ENCODE results near the gene OR2T2.
A peak's percentile ranks its signal among the peaks of the same experiment; 100 is the strongest.
"Not testable (repeated sequence)": the region's sequence is repeated elsewhere in the genome, so short reads cannot be mapped to it uniquely, and the experiment has no call there.

OR2T2 gene, protein sequence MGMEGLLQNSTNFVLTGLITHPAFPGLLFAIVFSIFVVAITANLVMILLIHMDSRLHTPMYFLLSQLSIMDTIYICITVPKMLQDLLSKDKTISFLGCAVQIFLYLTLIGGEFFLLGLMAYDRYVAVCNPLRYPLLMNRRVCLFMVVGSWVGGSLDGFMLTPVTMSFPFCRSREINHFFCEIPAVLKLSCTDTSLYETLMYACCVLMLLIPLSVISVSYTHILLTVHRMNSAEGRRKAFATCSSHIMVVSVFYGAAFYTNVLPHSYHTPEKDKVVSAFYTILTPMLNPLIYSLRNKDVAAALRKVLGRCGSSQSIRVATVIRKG

DNA sequence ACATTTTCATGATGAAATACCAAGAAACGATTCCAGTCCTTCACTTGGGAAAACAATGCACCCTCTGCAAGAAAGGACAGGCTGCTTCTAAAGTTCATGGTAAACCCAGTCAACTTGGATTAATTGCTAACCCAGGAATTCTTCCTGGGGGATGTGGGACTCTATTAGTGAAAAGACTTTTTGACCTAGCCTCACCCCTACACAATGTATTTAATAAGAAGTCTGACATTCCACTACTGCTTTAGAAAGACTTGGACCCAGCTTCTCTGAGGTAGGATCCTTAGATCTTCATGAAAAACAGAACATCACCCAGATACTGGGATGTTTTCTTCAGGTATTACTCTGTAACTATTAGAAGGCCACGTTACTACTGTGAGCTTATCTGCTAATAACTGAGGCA lies at the start of gene OR2T2:
OR2T2 (plus strand) TSS at position 239 of the 400 bp plus-strand sequence. CDS start 7,161 bp downstream, outside the sequence.
- DNase-seq (ENCODE audit: low read depth) = not testable (repeated sequence)

- no peak for DNase-seq (ENCODE audit: low read depth)
These were observed 42.7 kb upstream of the OR2T2 start, which contains the start of gene OR2T1 for GRCh38 chr1:248402748-248403147. Gene OR2T1 (plus strand): TSS chr1:248403048. CDS start chr1:248406148, 3,100 bp downstream.

- DNase-seq (ENCODE audit: low read depth) = peak; percentile 37
These were observed 41.4 kb upstream of the OR2T2 start for GRCh38 chr1:248404024-248404423.

GRCh38 chr1:248406721-248407692 lies 38.4 kb upstream of the OR2T2 start:
- no peak for DNase-seq (ENCODE audit: low read depth)

DNA sequence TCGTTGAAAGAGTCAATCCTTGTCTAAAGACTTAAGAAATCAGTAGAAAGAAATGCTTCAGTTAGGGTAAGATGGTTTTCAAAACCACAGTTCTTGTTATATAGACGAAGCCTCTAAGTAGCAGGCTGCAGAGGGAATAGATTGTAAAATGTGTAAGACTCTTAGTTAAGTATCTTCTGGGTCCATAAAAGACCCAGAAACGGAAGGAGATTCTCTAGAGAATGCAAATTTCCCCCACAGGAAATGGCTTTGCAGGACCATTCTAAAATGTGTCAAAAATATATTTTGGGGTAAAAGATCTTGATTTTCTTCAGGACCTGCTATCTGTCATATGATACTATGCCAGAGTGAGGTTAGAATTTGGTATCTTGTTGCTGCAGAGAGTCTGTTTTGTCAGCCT lies 29.2 kb upstream of the OR2T2 start:
- no peak for DNase-seq (ENCODE audit: low read depth)

DNA sequence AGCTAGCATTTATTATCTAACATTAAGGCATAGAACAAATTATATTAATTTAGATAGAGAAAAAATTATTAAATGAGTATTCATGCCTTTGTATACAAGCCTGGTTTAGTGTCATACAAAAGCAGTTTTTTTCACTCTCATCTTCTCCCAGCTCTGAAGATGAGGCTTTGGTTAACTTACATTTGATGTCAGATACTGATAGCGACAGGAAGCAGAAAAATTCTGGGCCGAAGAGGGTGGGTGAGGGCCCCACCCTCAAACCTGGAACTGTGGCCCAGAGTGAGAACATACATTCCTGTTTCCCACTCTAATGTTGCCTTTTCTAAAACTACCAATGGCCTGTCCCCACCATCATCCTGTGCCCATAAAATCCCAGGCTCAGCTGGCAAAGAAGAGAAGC lies 27.6 kb upstream of the OR2T2 start:
- no peak for DNase-seq (ENCODE audit: low read depth)

- no peak for DNase-seq (ENCODE audit: low read depth)
These were observed 24.1 kb upstream of the OR2T2 start for GRCh38 chr1:248421384-248421783.

DNA sequence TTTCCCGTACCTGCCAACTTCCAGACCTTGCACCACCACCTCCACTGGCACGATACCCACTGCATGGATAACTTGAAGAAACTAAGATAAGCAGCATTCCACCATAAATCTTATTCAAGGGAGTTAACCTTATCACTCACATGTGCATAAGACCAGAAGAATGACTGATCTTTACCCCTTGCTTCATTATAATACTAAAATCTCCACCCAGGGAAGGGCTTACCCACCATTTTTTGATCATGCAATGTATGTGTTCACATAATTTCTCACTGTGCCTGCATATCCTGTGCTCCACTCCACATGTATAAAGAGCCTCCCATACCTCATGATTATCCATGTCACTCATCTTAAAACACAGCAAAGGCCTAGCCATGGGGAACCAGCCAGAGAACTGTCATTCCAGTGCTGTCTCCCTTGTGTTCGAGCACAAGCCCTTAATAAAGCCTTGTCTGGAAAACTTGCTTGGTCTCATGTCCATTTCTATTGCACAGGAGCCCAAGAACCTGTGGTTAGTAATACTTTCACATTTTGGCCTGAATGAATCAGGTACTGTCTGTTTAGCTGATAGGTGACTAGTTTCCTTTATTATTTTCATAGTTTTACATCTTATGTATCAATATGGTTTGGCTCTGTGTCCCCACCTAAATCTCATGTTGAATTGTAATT lies 17.8 kb upstream of the OR2T2 start:
- not testable (repeated sequence) for DNase-seq (ENCODE audit: low read depth)

DNA sequence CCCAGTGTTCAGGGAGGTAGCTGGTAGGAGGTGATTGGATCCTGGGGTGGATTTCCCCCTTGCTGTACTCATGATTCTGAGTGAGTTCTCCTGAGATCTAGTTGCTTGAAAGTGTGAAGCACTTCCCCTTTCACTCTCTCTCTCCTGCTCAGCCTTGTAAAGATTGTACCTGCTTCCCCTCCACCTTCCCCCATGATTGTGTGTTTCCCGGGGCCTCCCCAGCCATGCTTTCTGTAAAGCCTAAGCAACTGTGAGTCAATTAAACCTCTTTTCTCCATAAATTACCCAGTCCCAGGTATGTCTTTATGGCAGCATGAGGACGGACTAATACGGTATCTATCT lies 17.3 kb upstream of the OR2T2 start:
- DNase-seq (ENCODE audit: low read depth) = not testable (repeated sequence)

DNA sequence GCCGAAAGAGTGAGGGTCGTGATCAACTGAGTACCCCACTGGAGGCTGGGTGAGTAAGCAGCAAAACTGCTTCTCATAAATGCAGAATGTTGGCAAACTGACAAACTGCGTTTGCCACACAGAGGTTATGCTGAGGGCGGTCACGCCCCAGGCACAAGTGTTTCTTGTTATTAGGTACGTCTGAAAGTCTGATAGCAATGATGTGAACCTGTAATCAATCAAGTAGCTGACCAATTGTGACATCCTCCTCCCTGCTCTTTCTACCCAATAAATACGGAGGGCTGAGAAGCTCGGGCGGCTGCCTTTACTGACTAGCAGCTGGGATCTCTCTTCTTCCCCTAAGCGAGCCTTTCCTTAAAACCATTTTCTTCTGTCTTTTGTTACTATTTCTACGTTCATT lies 13.8 kb upstream of the OR2T2 start:
- DNase-seq (ENCODE audit: low read depth) = not testable (repeated sequence)

DNA sequence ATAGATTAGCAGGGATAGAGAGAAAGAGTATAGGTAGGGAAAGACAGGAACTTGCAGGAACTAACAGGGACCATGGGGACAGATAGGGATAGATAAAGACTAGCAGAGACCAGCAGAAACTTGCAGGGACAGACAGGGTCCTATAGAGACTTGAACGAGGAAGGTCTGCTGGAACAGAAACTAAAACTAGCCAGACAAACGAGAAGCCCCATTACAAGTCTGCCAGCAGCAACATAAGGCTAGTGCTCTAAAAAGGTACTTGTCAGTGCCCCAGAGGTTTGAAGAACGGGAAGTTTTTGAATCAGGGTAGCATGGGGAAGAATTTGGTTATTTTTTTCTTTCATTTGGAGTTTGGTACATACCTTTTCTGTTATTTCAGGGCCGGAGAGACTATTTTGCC lies 13.2 kb upstream of the OR2T2 start:
- DNase-seq (ENCODE audit: low read depth) = not testable (repeated sequence)

GRCh38 chr1:248433811-248434415 lies 11.5 kb upstream of the OR2T2 start:
- not testable (repeated sequence) for DNase-seq (ENCODE audit: low read depth)

- not testable (repeated sequence) for DNase-seq (ENCODE audit: low read depth)
These were observed 10.5 kb upstream of the OR2T2 start for GRCh38 chr1:248434913-248435312.

GRCh38 chr1:248436303-248436702 lies 9.1 kb upstream of the OR2T2 start:
- DNase-seq (ENCODE audit: low read depth) = not testable (repeated sequence)

DNA sequence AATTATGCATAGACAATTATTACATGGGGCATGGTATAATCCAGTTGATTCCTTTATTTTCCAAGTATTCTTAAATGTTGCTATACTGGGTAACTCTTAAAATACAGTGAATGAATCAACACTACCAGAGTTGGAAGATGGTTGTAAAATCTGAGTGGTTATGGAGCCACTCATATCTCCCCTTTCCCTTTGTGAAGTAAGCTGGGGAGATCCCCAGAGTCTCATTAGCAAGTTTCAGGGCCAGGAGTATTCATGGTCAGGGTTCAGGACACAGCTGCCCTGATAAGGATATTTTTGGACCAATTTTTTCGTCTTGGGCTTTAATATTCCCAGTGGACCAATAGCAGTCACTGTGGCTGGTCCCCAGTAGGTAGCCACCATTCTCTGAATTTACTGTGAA lies 6.8 kb upstream of the OR2T2 start:
- DNase-seq (ENCODE audit: low read depth) = not testable (repeated sequence)

DNA sequence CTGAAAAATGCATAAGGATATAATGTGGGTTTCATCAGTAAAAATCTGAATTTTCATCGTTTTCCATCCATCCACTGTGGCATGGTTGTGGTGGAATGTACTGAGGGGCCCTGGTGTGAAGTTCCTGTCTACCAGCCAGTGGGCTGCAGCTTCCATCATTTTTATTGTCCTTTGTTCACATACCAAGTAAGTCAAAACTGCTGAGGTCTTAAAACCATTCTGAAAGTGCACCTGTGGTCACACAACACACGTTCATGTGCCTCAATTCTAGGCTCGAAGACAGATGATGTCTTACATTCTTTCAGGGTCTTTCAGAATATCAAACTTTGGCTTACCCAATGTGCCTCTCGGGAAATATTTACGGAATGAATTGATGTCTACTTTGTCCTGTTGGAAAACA lies 6.2 kb upstream of the OR2T2 start:
- not testable (repeated sequence) for DNase-seq (ENCODE audit: low read depth)

- DNase-seq (ENCODE audit: low read depth) = not testable (repeated sequence)
These were observed 2.7 kb upstream of the OR2T2 start for GRCh38 chr1:248442500-248443277.

GRCh38 chr1:248444603-248445002 lies 834 bp upstream of the OR2T2 start:
- DNase-seq (ENCODE audit: low read depth) = not testable (repeated sequence)

DNA sequence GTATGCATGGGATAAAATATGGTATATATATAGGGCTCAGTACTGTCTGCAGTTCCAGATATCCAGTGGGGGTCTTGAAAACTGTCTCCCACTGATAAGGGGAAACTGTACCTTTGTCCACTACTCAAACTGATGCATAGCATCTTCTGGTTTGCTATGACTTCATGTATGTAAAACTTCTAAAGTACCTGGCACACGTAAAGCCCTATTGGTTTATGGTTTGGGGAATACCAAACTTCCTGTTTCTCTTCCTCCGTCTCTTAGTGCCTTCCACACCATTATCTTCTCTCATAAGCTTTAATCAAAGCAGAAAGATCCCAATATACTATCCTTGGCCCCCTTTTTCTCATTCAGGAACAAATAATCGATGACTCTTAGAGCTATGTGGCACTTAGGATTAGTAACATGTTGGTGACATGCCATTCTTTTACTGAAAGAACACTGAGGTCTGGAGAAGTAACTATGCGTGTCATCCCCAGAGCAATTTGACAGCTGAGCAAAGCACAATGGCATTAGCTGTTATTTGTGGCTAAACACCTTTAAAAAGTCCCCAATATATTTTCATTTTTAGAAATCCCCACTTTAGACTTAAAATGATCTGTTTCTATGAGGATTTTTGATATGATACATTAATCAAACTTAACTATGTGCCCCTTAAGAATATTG lies 3.1 kb downstream of the OR2T2 start:
- DNase-seq (ENCODE audit: low read depth) = not testable (repeated sequence)

- DNase-seq (ENCODE audit: low read depth) = not testable (repeated sequence)
These were observed 4.5 kb downstream of the OR2T2 start for GRCh38 chr1:248449821-248450465.
